Retinal pigment epithelial cell (primary cell): ENCODE data around the gene EHBP1.
"Not testable (repeated sequence)": the region's sequence is repeated elsewhere in the genome, so short reads cannot be mapped to it uniquely, and the experiment has no call there.

Experiments
- DNase-seq: peaks from one replicate; pipeline ENCODE4 v3.0.0-alpha.2; 2010; ENCODE audit warnings: low read depth
- H3K4me3 ChIP-seq: 2 replicates; pipeline ENCODE4 v1.5.1; 2011; ENCODE audit warnings: mild to moderate bottlenecking, low read length, control low read depth, moderate library complexity
- CTCF ChIP-seq: conservative IDR thresholded peaks from 2 replicates; pipeline ENCODE4 v1.5.1; 2011; ENCODE audit warnings: low read depth, low read length, control low read depth, inconsistent platforms

The EHBP1 gene

GRCh38 chr2:63007813-63008458, 302.4 kb downstream of the EHBP1 start:
- DNase-seq: no peak
- TF ChIP-seq CTCF: no peak
- H3K4me3 ChIP-seq: no peak overlapping the region

- no peak for DNase-seq
- no peak for TF ChIP-seq CTCF
- H3K4me3 ChIP-seq: no peak overlapping the region
Observed at GRCh38 chr2:63008838-63009237, 303.3 kb downstream of the EHBP1 start.

GRCh38 chr2:63009490-63009889, 304.0 kb downstream of the EHBP1 start:
- DNase-seq: no peak
- no peak for TF ChIP-seq CTCF
- H3K4me3 ChIP-seq: no peak overlapping the region

GRCh38 chr2:63012541-63012940, 307.0 kb downstream of the EHBP1 start:
- no peak overlapping the region for H3K4me3 ChIP-seq
- no peak for TF ChIP-seq CTCF
- DNase-seq: no peak

GRCh38 chr2:63013438-63013837, 307.9 kb downstream of the EHBP1 start:
- no peak overlapping the region for H3K4me3 ChIP-seq

GRCh38 chr2:63015389-63015788, 309.9 kb downstream of the EHBP1 start:
- TF ChIP-seq CTCF: no peak

More at GRCh38 chr2:63013438-63013837, 307.9 kb downstream of the EHBP1 start:
- no peak for DNase-seq
- TF ChIP-seq CTCF: no peak

GRCh38 chr2:63018439-63018838, 312.9 kb downstream of the EHBP1 start:
- H3K4me3 ChIP-seq: no peak overlapping the region
- DNase-seq: no peak
- TF ChIP-seq CTCF: no peak

More at GRCh38 chr2:63015389-63015788, 309.9 kb downstream of the EHBP1 start:
- no peak overlapping the region for H3K4me3 ChIP-seq
- no peak for DNase-seq

- DNase-seq, H3K4me3 ChIP-seq: not testable (repeated sequence)
Observed at GRCh38 chr2:63019686-63020085, 314.2 kb downstream of the EHBP1 start.
